HCT116 (cell line): Measurements from ENCODE around the gene SLC24A5.

Experiments used
- CTCF ChIP-seq, 3 experiments: fragments of 200-600 bp in 1 of 3; sonication (generic) in 1 of 3; IDR thresholded peaks in 2 of 3; conservative IDR thresholded peaks in 1 of 3; 2 replicates each; pipeline ENCODE4 v1.5.1; 2012 to 2017; ENCODE audit warnings: low read depth in 2 of 3, low read length in 2 of 3, antibody characterized with exemption in 1 of 3, borderline replicate concordance in 1 of 3, control low read depth in 1 of 3, mild to moderate bottlenecking in 1 of 3, mixed read lengths in 1 of 3, mixed run types in 1 of 3, moderate library complexity in 1 of 3; ENCODE audit not compliant: insufficient read depth in 1 of 3
- EGR1 ChIP-seq: IDR thresholded peaks from 2 replicates; pipeline ENCODE4 v1.6.1; 2012; ENCODE audit warnings: low read depth
- ELF1 ChIP-seq: IDR thresholded peaks from 2 replicates; pipeline ENCODE4 v1.6.1; 2012; ENCODE audit warnings: low read depth, borderline replicate concordance
- EZH2 ChIP-seq: fragments of 200-600 bp; sonication (generic); IDR thresholded peaks from 2 replicates; pipeline ENCODE4 v1.6.1; 2017; ENCODE audit warnings: antibody characterized with exemption, mixed run types
- JUND ChIP-seq: IDR thresholded peaks from 2 replicates; pipeline ENCODE4 v1.6.1; 2012
- POLR2AphosphoS5 ChIP-seq: IDR thresholded peaks from 2 replicates; pipeline ENCODE4 v1.6.1; 2011; ENCODE audit warnings: mild to moderate bottlenecking, low read depth, low read length, moderate library complexity
- RAD21 ChIP-seq: IDR thresholded peaks from 2 replicates; pipeline ENCODE4 v1.6.1; 2012; ENCODE audit warnings: low read depth, mild to moderate bottlenecking
- SP1 ChIP-seq: IDR thresholded peaks from 2 replicates; pipeline ENCODE4 v1.6.1; 2012; ENCODE audit warnings: low read depth
- TCF7L2 ChIP-seq: IDR thresholded peaks from 2 replicates; pipeline ENCODE4 v1.7.0; 2011; ENCODE audit warnings: borderline replicate concordance, inconsistent platforms; ENCODE audit not compliant: insufficient read depth, insufficient read length; ENCODE audit errors: extremely low read depth
- ZNF274 ChIP-seq: fragments of 200-500 bp; sonication (Bioruptor generic); IDR thresholded peaks from 2 replicates; pipeline ENCODE4 v1.6.1; 2014; ENCODE audit warnings: mild to moderate bottlenecking, low read depth, low read length, inconsistent platforms
- TF ChIP-seq, protein P1 (sequence below): IDR thresholded peaks from 2 replicates; pipeline ENCODE4 v1.6.1; 2012; ENCODE audit warnings: low read depth

DNA sequence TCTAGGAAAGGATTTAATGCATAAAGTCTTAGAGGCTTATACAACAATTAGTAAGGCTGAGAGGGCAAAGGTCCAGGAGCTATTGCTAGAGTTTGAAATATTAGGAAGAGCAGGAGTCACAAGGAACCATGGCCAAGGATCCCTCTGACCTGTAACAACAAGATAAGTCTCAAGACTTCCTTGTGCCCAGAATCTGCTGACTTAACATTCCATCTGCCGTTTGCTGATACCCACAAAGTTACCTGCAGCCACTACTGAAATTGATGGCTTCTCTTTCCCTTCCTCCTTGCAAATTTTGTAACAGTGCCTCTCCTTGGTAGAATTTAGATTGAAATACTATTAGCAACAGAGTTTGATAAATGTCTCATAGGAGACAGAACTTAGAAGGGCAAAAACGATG, 62.0 kb downstream of the SLC24A5 start:
- TF ChIP-seq CTCF (IDR thresholded peaks at IDR 0.05 in 2 of 3, conservative IDR thresholded peaks at IDR 0.05 in 1 of 3; ENCODE audit: borderline replicate concordance in 1 of 3, insufficient read depth in 1 of 3, low read depth in 2 of 3, low read length in 2 of 3), result no peak
- TF ChIP-seq POLR2AphosphoS5, result no peak
- TF ChIP-seq RAD21, result no peak
- no peak for TF ChIP-seq ZNF274
- no peak for TF ChIP-seq TCF7L2
- no peak for TF ChIP-seq SP1
- no peak for TF ChIP-seq EZH2
- no peak for TF ChIP-seq ELF1
- TF ChIP-seq, protein P1, sequence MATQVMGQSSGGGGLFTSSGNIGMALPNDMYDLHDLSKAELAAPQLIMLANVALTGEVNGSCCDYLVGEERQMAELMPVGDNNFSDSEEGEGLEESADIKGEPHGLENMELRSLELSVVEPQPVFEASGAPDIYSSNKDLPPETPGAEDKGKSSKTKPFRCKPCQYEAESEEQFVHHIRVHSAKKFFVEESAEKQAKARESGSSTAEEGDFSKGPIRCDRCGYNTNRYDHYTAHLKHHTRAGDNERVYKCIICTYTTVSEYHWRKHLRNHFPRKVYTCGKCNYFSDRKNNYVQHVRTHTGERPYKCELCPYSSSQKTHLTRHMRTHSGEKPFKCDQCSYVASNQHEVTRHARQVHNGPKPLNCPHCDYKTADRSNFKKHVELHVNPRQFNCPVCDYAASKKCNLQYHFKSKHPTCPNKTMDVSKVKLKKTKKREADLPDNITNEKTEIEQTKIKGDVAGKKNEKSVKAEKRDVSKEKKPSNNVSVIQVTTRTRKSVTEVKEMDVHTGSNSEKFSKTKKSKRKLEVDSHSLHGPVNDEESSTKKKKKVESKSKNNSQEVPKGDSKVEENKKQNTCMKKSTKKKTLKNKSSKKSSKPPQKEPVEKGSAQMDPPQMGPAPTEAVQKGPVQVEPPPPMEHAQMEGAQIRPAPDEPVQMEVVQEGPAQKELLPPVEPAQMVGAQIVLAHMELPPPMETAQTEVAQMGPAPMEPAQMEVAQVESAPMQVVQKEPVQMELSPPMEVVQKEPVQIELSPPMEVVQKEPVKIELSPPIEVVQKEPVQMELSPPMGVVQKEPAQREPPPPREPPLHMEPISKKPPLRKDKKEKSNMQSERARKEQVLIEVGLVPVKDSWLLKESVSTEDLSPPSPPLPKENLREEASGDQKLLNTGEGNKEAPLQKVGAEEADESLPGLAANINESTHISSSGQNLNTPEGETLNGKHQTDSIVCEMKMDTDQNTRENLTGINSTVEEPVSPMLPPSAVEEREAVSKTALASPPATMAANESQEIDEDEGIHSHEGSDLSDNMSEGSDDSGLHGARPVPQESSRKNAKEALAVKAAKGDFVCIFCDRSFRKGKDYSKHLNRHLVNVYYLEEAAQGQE, result no peak
- TF ChIP-seq JUND, result no peak
- TF ChIP-seq EGR1, result no peak
